ENCODE data around the gene RETSAT.

- TF ChIP-seq CTCF (IDR thresholded peaks at IDR 0.05) (no peak), POLR2A (IDR thresholded peaks at IDR 0.05) (no peak)
Observed at GRCh38 chr2:85329181-85329651, 25.1 kb downstream of the RETSAT start.
